Measurements from ENCODE around the gene TRIM33. TPM values are rescaled to one million over a fixed set of nuclear protein-coding genes. Genes with fewer than 3 reads are reported as not detected.

TRIM33 gene
- total RNA-seq, 2 donors from 2014 or later: 27.5 to 32.3 TPM

GRCh38 chr1:114346480-114347029 is 164.4 kb downstream of the TRIM33 start:
- Histone ChIP-seq H3K9me3 (no peaks in the 10 kb centered on the region), H3K27ac (peak overlapping the region; percentile 10 to 59 (median 51)), H3K27me3 (no peaks in the 10 kb centered on the region), H3K4me1 (peaks cover 10% of the 10 kb centered on the region), H3K4me3 (no peak overlapping the region), H3K36me3 (replicated peaks in 1 of 2; ENCODE audit: insufficient read depth in 1 of 2, low read depth in 2 of 2) (no peaks in the 10 kb centered on the region)
- 5 to 9% methylated on average over 20 to 33 of the region's 33 CpGs for whole genome bisulfite sequencing, 2 donors
- DNase-seq (peak; percentile 94 to 97 (median 96)), ATAC-seq (peak; percentile 99)
- intact Hi-C loops (cut with DNase I): no loop called here
- TF ChIP-seq POLR2A (IDR thresholded peaks at IDR 0.05) (peak in 1 of 3 donors; percentile 31), CTCF (IDR thresholded peaks at IDR 0.05) (peak; percentile 100)

GRCh38 chr1:114345930-114346479 is 165.0 kb downstream of the TRIM33 start:
- intact Hi-C loops (cut with DNase I): no loop called here
- no peaks in the 10 kb centered on the region for H3K27me3 ChIP-seq

DNA sequence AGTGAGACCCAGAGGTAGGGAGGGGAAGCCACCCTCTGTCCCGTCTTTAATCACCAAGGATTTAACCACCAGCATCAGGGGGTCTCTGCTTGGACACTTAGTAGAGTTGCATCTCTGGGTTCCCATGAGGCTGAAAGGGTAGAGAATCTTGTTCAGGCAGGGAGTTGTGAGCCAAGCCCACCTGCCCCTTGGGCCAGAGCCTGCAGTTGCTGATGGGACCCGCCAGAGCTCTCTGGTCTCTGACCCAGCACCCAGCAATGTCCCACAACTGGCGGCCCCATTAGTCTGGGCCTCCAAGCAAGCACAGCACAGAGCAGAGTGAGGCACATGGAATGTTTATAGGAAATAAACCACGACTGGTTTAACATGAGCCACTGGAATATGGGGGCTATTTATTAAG is 166.3 kb downstream of the TRIM33 start:
- Histone ChIP-seq H3K4me3 (no peak overlapping the region), H3K27ac (no peak overlapping the region), H3K27me3 (no peaks in the 10 kb centered on the region), H3K4me1 (peaks cover 10% of the 10 kb centered on the region), H3K36me3 (replicated peaks in 1 of 2; ENCODE audit: insufficient read depth in 1 of 2, low read depth in 2 of 2) (no peaks in the 10 kb centered on the region), H3K9me3 (no peaks in the 10 kb centered on the region)
- ATAC-seq (no peak), DNase-seq (no peak)
- intact Hi-C loops (cut with DNase I): no loop called here
- TF ChIP-seq POLR2A (IDR thresholded peaks at IDR 0.05) (no peak), CTCF (IDR thresholded peaks at IDR 0.05) (no peak)
- WGBS, 2 donors: 79 to 84% methylated on average over 4 of the region's 4 CpGs

More at GRCh38 chr1:114345930-114346479, 165.0 kb downstream of the TRIM33 start:
- Histone ChIP-seq H3K36me3 (replicated peaks in 1 of 2; ENCODE audit: insufficient read depth in 1 of 2, low read depth in 2 of 2) (no peaks in the 10 kb centered on the region), H3K4me1 (peaks cover 10% of the 10 kb centered on the region), H3K27ac (peak overlapping the region; percentile 10 to 59 (median 51)), H3K4me3 (no peak overlapping the region), H3K9me3 (no peaks in the 10 kb centered on the region)
- no peak for TF ChIP-seq POLR2A (IDR thresholded peaks at IDR 0.05)
- no peak for TF ChIP-seq CTCF (IDR thresholded peaks at IDR 0.05)
- 3 to 7% methylated on average over 7 to 22 of the region's 24 CpGs for WGBS, 2 donors
- DNase-seq (peak; percentile 13 to 31 (median 28)), ATAC-seq (peak; percentile 58)

Small RNAs within 50 kb of the gene (small RNA-seq; reads per million reads assigned to genes)
- not detected for gene RF00019

Other genes starting within 250 kb of the TRIM33 start
- 10 to 100 TPM; 15.3 to 20.8 TPM for gene BCAS2, start 70.4 kb upstream of the TRIM33 start, total RNA-seq
- 1 to 10 TPM; 2.3 to 3.0 TPM for gene DENND2C, start 158.8 kb upstream of the TRIM33 start, total RNA-seq
- not detected for gene AMPD1, start 184.3 kb upstream of the TRIM33 start, total RNA-seq
- 10 to 100 TPM; 13.8 to 17.4 TPM for gene NRAS, start 205.6 kb upstream of the TRIM33 start, total RNA-seq
- gene CSDE1, start 246.8 kb upstream of the TRIM33 start, total RNA-seq: 100 to 1,000 TPM; 138 to 221 TPM

Measured in body of pancreas (tissue), 4 donors.